Duodenal mucosa (tissue), 2 donors: ENCODE measurements around the gene PICALM.

Source experiments
- H3K27ac ChIP-seq: one replicate; pipeline ENCODE4 v1.7.0; 2013; ENCODE audit warnings: low read depth, low read length
- H3K27me3 ChIP-seq, 2 donors: one replicate each; pipeline ENCODE4 v1.7.0; 2013; ENCODE audit warnings: low read length in 2 of 2, control low read depth in 1 of 2; ENCODE audit not compliant: insufficient read depth in 2 of 2, control insufficient read depth in 1 of 2
- H3K36me3 ChIP-seq, 2 donors: one replicate each; pipeline ENCODE4 v1.7.0; 2013; ENCODE audit warnings: low read length in 2 of 2, control low read depth in 1 of 2; ENCODE audit not compliant: insufficient read depth in 2 of 2, control insufficient read depth in 1 of 2
- H3K4me1 ChIP-seq, 2 donors: one replicate each; pipeline ENCODE4 v1.7.0; 2013; ENCODE audit warnings: low read length in 2 of 2, control low read depth in 1 of 2; ENCODE audit not compliant: insufficient read depth in 2 of 2, control insufficient read depth in 1 of 2
- H3K4me3 ChIP-seq, 2 donors: one replicate each; pipeline ENCODE4 v1.7.0; 2013; ENCODE audit warnings: low read length in 2 of 2, low read depth in 1 of 2
- H3K9ac ChIP-seq, 2 donors: one replicate each; pipeline ENCODE4 v1.7.0; 2013; ENCODE audit warnings: low read length in 2 of 2, low read depth in 1 of 2
- H3K9me3 ChIP-seq, 2 donors: one replicate each; pipeline ENCODE4 v1.7.0; 2013; ENCODE audit warnings: low read length in 2 of 2, control low read depth in 1 of 2; ENCODE audit not compliant: control insufficient read depth in 1 of 2

PICALM gene

DNA sequence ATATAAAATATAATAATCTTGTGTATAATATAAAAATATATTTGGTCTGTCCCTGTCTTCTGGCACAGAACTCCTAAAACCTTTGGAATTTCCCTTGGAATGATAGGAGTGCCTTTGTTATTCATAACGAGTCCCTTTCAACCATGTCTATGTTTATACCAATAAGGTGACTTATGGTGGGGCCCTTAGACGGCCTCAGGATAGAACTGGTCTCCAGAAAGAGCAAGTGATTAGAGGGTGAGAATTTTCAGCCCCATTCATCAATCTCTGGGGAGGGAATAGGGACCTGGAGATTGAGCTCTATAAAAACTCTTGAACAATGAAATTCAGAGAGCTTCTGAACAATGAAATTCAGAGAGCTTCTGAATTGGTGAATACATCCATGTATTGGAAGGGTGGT is 18.4 kb upstream of the PICALM start:
- Histone ChIP-seq H3K4me3 (no peak overlapping the region), H3K9ac (no peak overlapping the region), H3K27ac (no peak overlapping the region), H3K27me3 (no peaks in the 10 kb centered on the region), H3K9me3 (no peaks in the 10 kb centered on the region), H3K36me3 (no peaks in the 10 kb centered on the region), H3K4me1 (no peaks in the 10 kb centered on the region)

DNA sequence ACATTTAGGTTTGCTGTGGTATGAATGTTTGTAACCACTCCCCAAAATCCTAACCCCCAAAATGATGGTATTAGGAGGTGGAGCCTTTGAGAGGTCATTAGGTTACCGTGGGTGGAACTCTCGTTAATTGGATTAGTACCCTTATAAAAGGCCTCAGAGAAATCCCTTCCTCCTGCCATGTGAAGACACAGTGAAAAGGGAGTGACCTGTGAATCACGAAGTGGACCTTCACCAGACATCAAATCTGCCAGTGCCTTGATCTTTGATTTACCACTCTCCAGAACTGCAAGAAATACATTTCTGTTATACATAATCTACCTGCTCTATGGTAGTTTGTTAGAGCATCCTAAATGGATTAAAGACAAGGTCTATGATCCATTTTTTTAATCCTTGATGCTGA is 12.6 kb upstream of the PICALM start:
- Histone ChIP-seq H3K4me3 (no peak overlapping the region), H3K9ac (no peak overlapping the region), H3K9me3 (no peaks in the 10 kb centered on the region), H3K27ac (no peak overlapping the region), H3K4me1 (no peaks in the 10 kb centered on the region), H3K27me3 (no peaks in the 10 kb centered on the region), H3K36me3 (no peaks in the 10 kb centered on the region)

DNA sequence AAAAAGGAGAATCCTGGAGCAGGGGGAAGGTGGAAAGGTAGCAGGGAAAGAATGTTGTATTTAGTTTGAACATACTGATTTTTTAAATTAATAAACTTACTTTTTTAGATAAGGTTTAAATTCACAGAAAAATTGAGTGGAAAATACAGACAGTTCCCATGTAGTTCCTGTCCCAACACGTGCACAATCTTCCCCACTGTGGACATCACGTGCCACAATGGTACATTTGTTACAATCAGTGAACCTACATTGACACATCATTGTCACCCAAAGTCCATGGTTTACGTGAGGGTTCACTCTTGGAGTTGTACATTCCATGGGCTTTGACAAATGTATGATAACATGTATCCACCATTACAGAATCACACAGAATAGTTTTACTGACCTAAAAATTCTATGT is 10.5 kb upstream of the PICALM start:
- no peaks in the 10 kb centered on the region for H3K27me3 ChIP-seq
- H3K4me3 ChIP-seq = no peak overlapping the region
- no peak overlapping the region for H3K27ac ChIP-seq
- no peaks in the 10 kb centered on the region for H3K36me3 ChIP-seq
- no peaks in the 10 kb centered on the region for H3K4me1 ChIP-seq
- no peaks in the 10 kb centered on the region for H3K9me3 ChIP-seq
- no peak overlapping the region for H3K9ac ChIP-seq

DNA sequence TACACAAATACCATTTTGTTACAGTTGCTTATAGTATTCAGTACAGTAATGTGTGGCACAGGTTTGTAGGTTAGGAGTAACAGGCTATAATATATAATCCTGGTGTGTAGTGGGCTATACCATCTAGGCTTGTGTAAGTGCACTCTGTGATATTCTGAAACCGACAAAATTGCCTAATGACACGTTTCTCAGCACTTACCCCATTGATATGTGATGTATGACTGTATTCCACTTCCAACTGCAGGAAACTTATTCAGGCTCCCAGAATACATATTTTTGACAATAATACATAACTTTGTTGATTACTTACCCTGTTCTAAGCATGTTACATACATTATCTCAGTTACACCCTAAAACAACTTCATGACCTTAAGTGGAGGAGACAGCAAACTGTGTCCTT is 5.1 kb upstream of the PICALM start:
- no peak overlapping the region for H3K9ac ChIP-seq
- H3K27ac ChIP-seq = no peak overlapping the region
- H3K36me3 ChIP-seq = no peaks in the 10 kb centered on the region
- H3K4me1 ChIP-seq = peaks cover 11% of the 10 kb centered on the region in 2 donors
- H3K27me3 ChIP-seq = no peaks in the 10 kb centered on the region
- H3K4me3 ChIP-seq = no peak overlapping the region
- H3K9me3 ChIP-seq = no peaks in the 10 kb centered on the region

DNA sequence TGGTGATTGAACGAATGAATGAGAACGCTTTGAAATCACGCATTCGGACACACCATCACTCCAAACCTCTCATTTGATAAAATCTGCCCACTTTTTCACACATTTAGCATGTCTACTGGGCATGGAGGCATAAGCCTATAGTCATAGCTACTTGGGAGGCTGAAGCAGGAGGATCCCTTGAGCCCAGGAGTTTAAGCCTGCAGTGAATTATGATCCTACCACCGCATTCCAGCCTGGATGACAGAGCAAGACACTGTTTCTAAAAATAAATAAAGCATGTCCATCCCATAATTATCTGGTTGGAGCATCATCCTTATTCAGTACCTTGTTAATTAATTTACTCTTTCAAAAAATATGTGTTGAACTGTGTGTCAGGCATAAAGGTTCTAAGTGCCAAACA is 3.3 kb upstream of the PICALM start:
- H3K27ac ChIP-seq = no peak overlapping the region
- H3K4me3 ChIP-seq = no peak overlapping the region
- no peak overlapping the region for H3K9ac ChIP-seq
- H3K9me3 ChIP-seq = no peaks in the 10 kb centered on the region
- H3K27me3 ChIP-seq = no peaks in the 10 kb centered on the region
- no peaks in the 10 kb centered on the region for H3K36me3 ChIP-seq
- H3K4me1 ChIP-seq = peaks cover 11% of the 10 kb centered on the region in 2 donors

DNA sequence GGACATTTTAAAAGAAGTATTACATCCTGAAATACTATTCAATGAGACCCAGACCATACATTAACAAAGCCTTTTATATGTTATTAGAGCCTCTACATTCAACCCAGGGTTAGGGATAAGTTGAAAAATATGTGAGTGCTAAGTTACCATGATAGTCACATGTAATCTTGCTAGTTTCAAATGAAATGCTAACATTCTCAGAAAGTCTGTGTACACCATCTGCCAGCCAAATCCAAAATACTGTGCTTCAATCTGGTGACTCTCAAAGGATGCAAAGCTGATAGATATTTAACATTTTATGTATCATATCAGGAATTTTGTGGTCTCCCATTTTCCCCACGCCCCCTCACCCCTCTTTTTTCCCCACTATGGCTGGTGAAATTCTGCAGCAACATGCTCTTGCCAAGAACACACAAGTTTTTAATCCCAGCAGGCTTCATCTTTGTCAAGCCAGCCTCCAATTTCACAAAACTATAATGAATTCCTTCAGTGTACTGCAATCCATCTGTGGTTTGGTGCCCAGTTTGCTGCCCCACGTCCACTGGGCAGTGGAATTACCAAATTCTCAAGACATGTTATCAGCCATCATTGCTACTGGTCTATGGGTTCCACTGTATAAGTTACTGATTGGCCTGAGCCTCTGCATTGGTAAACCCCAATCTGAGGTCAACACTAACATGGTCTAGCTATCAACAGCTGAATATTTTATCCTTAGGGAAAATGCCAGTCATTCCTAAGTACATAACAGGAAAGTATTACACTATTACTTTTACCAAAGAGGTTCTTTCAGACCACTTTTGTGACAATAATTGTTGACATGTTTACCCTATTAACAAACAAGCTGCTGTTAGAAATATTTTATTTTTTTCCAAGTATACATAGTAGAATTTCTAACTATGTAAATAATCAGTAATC is 1.5 kb upstream of the PICALM start:
- peaks cover 20 to 21% of the 10 kb centered on the region in 2 donors for H3K4me1 ChIP-seq
- H3K27ac ChIP-seq = peak overlapping the region; percentile 96
- H3K9ac ChIP-seq = peak overlapping the region in 1 of 2 donors; percentile 72
- H3K27me3 ChIP-seq = no peaks in the 10 kb centered on the region
- peak overlapping the region in 1 of 2 donors; percentile 64 for H3K4me3 ChIP-seq
- H3K36me3 ChIP-seq = no peaks in the 10 kb centered on the region
- no peaks in the 10 kb centered on the region for H3K9me3 ChIP-seq

DNA sequence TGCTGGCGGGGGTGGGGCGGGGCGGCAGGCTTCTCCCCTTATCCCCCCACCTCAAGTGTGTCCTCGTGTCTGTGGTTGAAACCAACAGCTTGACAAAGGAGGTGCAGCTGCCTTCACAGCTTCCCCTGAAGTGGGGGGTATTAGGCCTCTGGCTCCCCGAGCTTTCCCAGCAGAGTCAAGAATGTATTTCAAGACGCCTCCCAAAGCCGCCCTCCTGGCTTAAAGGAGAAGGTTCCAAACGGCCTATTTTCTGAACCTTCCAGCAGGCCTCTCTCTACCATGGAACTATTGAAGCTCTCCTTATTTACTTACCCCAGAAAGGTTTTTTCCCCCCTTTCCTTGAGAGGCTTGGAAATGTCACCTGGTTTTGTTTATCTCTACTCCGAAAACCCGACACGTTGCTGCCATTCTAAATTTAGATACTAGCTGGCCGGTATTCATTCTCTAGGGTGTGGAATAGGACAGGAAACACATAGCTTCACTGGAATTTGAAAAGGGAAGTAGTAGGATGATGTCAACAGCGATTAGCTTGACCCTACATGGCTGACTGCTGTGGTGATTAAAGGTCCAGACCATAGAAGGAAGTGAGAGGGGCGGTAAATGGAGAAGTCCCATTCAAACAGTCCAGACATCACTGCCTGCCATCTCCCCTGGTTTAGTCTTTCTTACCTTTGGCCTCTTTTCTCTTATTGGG is 671 bp upstream of the PICALM start:
- Histone ChIP-seq H3K36me3 (no peaks in the 10 kb centered on the region), H3K9ac (peak overlapping the region; percentile 72 to 77), H3K9me3 (no peaks in the 10 kb centered on the region), H3K27ac (peak overlapping the region; percentile 96), H3K4me1 (peaks cover 21 to 22% of the 10 kb centered on the region in 2 donors), H3K27me3 (no peaks in the 10 kb centered on the region), H3K4me3 (peak overlapping the region; percentile 64 to 65)

DNA sequence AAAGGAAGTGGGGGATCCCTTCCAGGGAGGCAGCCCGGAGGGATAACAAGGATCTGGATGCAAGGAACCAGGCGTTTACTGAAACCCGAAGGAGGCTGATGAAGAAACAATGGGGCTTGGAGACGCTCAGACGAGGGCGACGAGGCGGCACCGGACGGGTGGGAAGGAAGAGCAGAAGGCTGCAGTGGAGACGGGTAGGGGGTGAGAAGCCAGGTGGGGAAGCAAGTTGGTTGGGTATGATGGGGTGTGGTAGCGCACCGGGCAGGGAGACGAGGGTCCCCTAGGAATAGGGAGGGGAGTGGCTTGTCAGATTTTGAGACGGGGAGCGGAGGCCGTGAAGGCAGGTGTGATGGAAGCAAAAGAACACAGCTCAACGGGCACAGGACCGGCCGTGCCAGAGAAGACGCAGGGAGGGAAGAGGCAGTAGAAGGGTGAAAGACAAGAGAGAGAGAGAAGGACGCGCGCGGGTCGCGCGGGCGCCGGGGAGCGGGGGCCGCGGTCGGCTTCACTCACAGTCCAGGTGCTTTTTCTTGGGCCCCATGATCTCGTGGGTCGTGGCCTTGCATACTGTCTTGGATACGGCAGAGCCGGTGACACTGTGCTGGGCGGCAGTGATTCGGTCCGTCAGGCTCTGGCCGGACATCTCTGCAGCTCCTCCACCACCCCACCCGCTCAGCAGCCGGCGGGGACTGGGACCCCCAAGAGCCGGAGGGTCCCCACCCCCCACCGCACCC is 579 bp downstream of the PICALM start:
- Histone ChIP-seq H3K36me3 (no peaks in the 10 kb centered on the region), H3K4me1 (peaks cover 30 to 34% of the 10 kb centered on the region in 2 donors), H3K27me3 (no peaks in the 10 kb centered on the region), H3K9me3 (no peaks in the 10 kb centered on the region), H3K9ac (peak overlapping the region; percentile 84 to 100), H3K27ac (peak overlapping the region; percentile 96), H3K4me3 (peak overlapping the region; percentile 89 to 94)

DNA sequence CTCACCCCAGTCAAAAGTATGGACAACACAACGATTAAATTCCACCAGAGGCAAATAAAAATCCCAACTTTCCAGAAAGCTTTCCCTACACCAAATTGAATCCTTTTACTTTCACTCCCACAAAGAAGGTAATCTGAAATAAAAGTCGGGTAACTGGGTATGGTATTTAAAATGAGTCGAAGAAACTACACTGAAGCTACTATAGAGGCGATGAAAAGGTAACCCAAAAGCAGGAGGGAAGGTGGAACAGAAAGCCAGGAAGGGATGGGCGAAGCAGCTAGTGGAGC is 1.1 kb downstream of the PICALM start:
- peak overlapping the region; percentile 84 to 100 for H3K9ac ChIP-seq
- no peaks in the 10 kb centered on the region for H3K27me3 ChIP-seq
- H3K4me1 ChIP-seq = peaks cover 31 to 35% of the 10 kb centered on the region in 2 donors
- H3K27ac ChIP-seq = peak overlapping the region; percentile 96
- H3K36me3 ChIP-seq = no peaks in the 10 kb centered on the region
- no peaks in the 10 kb centered on the region for H3K9me3 ChIP-seq
- peak overlapping the region; percentile 89 to 94 for H3K4me3 ChIP-seq
